Right renal cortex interstitium (tissue), 3 donors: ENCODE measurements around the gene PTPRD. TPM values are rescaled to one million over a fixed set of nuclear protein-coding genes. Genes with fewer than 3 reads are reported as not detected.
A peak's percentile ranks its signal among the peaks of the same experiment; 100 is the strongest.

Source experiments
- DNase-seq, 3 donors: peaks; one replicate each; pipeline ENCODE4 v3.0.0-alpha.2; 2013; ENCODE audit warnings: low read depth in 3 of 3, low spot score in 2 of 3
- polyA plus RNA-seq, 3 donors: library from polyadenylated mRNA; unstranded; fragments of 120-200 nt; gene quantifications; one replicate each; pipeline ENCODE4 v1.2.1, GENCODE V29; 2013; ENCODE audit not compliant: insufficient read length in 3 of 3

PTPRD gene
- polyA plus RNA-seq, 3 donors = 92.4 to 109 (median 101) TPM

DNA sequence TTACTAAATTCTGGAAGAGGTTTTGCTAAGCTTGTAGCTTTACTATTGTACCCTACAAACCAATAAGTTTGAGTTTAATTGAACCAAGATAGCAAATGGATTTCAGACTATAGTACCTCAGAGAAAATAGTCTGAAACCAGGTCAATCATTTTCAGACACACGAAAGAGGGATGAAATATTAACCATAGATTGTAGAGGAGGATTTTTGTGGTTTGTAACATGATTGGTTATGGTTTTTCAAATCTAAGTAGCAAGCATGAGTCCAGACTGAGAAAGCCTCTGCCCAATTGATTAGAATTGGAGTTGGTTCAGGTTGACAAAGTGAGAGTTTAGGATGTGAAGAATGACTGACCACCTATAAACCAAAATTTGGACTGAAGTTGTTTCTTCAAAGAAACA is 2250.6 kb downstream of the PTPRD start:
- no peak for DNase-seq

DNA sequence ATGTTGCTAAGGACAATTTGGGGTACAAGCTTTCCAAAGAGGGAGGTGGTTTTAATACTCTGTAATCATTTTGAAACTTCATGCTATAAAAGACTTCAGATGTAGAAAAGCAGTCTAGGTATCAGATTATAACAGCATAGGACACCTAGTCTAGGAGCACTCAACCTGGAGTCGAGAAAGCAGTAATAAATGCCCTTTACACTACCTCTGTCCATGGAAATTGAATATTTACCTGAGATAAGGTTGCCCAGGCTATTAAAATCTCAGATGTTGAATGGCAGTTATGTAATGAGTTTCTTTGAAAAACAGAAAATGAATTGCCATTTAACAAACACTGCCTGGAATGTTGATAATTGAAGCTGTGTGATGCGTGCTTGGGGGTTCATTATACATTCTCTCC is 2251.4 kb downstream of the PTPRD start:
- no peak for DNase-seq

DNA sequence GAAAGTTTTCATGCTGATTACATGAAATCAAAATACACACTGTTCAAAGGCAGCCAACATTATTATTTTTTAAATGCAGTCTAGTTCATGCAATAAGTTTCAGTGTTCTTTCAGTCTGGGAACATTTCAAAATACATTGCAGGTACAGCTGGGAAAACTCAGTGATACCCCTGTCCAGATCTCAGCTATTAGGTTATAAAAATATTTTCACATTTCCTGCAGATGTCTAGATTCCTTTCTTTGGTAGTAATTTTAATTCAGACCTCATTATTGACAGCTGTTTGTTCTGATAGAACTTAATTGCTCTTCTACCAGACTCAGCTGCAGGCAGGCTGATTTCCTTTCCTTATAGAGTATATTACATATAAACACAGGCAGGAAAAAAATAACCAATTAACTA is 2256.4 kb downstream of the PTPRD start:
- DNase-seq = no peak

DNA sequence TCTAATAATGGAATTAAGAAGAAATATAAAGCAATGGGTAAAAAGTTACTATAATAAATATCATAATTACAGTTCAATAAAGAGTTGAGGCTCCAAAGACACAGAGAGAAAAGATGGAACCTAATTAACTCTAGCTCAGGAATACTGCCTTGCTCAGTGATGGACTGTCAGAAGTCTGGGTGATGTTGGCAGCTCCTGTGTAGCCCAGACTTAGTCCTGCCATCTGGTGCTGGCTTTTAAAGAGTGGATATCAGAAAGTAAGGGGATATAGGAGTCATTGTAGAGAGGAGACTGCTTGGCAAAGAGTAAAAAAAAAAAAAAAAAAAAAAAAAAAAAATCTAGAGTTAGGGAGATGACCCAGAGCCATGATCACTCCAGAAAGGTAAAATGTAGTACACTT is 2261.4 kb downstream of the PTPRD start:
- no peak for DNase-seq

DNA sequence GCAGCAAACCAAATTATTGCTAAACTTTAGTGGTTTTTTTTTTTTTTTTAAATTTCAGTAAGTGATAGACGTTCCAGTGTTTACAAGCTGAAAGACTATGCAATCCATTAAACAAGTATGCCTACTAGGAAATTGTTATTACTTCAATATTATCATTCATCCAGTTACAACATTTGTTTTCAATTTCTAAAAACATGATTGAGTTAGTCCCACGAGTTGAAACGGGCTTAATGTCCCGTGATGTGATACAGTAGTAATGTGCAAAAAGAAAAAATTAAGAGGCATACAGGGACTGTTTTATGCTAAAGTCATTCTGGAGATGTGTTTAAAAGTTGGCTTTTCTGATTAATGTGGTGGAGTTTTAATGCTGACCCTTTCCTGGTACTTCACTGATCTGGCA is 2262.9 kb downstream of the PTPRD start:
- no peak for DNase-seq

DNA sequence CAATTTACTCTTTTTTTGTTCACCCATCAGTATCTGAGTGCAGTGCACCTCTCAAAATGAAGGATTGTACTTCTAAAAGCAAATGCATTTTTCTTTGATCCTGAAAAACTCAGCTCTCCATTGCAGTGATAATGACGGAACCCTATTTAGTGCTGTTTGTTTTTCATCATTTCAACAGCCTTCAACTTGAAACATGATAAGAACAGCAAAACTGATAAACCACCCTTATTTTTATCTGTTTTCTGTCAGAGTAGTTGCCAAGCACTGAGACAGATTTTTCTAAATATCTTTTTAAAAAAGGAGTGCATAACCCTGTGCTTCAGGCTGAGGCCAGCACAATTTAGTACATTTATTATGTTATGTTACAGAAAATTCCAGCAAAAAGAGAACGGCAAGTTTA is 2263.4 kb downstream of the PTPRD start:
- DNase-seq = no peak

DNA sequence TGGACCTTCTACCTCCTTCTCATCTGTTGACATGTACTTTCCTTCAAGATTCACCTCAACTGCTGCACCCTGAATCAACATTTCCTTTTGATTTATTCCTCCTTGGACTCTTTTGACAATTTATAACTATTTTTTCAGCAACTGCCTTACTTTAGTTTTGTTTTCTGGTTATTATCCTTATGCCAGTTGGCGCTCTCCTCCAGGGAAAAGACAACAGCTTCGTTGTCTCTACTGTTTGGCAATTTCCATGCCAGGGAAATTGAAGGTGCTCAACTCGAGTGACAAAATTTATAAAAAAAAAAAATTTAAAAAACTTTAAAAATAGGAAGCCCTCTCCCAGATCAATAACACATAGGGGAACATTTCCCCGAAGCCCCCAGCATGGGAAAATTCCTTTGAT is 2264.0 kb downstream of the PTPRD start:
- DNase-seq = no peak

DNA sequence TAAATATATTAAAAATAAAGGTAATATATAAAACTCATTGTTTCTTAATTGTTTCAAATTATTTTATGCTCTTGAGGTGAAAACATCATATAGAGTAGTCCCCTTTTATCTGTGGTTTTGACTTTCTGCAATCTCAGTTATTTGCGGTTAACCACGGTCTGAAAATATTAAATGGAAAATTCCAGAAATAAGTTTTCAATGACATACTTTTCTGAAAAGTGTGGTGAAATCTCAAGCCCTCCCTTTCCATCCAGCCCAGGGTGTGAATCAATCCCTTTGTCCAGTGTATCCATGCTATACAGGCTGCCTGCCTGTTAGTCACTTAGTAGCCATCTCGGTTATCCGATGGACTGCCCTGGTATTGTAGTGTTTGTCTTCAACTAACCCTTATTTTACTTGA is 2266.5 kb downstream of the PTPRD start:
- DNase-seq = no peak

DNA sequence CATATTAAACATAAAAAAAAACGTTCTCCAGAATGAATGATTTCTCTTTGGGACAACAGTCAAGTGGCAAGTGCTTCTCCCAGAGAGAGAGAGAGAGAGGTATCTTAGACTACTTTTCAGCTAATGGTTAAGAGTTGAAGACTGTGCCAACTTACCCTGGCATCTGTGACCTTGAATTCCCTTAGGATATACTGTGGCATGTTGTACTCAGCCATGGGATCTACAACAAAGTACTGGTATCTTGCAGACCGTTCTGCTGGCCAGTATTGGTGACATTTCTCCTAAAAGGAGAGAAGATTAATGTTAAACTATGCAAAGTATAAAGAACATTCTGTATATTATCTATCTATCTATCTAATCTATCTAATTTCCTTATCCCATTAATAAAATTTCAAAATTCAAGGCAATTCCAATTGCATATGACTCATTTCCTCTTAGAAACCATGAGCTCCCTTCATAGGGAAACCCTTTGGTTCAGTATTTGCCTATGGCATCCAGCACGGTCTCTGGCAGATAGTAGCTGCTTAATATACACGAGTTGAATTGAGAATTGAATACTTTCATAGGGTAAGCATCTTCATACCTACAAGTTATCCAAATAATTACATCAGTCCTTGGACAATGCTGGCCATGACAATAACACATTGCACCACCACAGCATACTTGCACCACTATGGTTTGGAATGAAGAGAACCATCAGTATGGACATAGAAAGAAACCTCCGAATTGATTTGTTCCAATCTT is 2273.9 kb downstream of the PTPRD start:
- no peak for DNase-seq

DNA sequence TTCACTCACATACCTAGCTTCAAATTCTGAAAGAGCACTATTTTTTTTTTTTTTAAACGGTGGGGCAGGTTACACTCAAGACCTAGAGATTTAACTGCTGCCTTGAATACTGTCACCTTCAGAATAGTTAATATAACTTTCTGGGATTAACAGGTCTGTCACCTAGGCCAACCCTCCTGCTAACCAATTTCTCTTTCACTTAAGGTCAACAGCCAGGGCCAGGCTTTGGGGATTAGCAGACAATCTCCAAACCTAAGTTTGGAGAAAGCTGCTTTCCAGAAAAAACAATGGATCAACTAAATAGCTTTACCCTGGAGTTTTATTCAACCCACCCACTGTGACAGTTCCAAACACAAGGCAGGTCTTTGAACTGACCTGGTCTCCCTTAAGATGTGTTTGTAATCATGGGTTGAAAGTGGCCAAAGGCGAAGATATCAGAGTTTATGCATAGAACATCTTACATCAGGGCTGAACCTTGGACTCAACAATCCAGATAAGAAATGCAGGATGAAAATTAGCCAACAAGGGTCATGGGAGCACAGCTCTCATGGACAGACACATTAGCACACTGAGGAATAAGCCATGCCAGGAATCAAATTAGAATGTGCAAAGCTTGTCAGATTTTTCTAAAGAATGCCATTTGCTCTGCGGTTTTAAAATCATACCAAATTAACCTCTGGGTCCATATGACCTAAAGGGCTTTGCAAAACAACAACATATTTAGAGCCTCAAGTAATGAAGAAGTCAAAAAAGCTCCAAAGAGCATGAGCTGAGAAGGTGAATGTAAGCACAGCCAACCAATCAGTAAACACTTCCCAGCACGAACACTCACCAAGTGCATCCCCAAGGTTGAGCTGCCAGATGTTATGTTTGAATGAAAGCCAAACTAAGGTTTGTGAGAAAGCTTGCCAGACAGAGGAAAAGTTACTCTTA is 2274.7 kb downstream of the PTPRD start:
- peak in 1 of 3 donors; percentile 21 for DNase-seq

DNA sequence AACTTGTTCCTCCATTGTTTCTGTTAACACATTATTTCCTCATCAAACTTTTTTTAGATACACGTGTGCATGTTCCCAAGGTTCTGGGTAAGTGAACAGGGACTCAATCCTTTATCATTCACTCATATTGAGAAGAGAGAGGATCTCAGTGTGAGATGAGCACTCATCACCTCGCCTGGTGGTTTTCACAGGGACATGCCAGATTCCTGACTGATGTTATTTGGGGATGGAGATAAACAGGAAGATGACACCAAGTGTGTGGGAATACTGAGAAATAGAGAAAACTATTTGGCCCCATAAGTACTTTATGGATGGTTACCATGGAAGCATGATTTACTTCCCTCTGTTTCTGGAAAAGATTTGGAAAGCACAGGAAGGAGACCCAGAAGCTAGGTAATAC is 2279.9 kb downstream of the PTPRD start:
- DNase-seq = no peak

DNA sequence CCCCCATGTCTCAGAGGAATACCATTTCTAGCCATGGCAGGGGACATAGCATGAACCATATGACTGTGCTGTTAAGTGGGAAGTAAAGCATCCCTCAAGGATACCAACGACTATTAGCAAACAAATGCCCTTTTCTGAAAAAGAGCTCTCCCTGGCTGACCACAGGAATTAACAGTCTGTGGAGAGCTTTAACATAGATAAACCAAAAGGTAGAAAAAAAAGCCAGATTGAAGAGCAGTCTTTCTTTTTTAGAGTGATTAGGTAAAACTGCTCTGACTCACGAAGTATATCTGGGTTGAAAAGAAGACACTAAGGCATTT is 2280.5 kb downstream of the PTPRD start:
- no peak for DNase-seq

DNA sequence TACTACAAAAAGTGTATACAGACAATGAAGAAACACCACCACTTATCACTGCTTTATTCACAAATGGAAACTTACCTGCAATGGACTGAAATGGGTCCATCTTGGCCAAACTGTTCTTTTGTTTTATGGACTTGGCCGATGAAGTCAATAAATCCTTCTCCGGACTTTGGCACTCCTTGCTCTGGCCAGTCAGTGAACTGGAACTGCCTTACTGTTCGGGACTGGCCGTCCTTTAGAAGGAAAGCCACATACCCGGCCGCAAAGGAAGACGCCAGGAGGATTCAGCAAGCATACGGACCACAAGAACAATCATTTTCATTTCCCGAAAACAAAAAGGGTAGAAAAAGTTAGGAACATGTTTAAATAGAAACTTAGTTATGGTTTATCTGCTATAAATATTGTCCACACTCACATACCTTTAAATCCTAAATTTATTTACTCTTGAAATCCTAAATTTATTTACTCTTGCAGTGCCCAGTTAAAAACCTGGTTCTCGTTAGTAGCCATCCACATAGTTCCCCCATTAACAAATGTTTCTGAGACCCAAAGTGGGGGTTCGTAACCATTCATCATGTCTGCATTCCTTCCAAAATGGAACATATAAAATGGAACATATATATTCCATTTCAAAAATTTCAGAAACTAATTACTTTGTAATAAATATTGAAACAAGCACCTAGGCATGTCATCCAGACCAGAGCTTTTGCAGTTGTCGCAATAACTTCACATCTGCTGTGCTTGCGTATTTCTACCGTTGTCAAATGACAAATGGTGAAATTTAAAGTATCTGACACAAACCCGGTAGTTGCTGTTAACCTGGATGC is 2281.1 kb downstream of the PTPRD start:
- no peak for DNase-seq

DNA sequence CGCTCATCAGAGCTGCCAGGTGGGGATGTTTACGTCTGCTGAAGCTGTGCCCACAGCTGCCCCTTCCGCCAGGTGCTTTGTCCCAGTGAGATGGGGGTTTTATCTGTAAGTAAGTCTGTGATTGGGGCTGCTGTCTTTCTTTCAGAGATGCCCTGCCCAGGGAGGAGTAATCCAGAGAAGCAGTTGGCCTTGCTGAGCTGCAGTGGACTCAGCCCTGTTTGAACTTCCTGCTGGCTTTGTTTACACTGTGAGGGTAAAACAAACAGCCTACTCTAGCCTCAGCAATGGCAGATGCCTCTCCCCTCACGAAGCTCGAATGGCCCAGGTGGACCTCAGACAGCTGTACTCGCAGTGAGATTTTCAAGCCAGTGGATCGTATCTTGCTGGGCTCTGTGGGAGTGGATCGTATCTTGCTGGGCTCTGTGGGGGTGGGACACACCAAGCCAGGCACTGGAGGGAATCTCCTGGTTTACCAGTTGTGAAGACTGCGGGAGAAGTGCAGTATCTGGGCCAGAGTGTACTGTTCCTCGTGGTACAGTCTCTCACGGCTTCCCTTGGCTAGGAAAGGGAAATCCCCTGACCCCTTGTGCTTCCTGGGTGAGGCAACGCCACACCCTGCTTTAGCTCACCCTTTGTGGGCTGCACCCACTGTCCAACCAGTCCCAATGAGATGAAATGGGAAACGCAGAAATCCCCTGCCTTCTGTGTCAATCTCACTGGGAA is 2283.1 kb downstream of the PTPRD start:
- DNase-seq = no peak

DNA sequence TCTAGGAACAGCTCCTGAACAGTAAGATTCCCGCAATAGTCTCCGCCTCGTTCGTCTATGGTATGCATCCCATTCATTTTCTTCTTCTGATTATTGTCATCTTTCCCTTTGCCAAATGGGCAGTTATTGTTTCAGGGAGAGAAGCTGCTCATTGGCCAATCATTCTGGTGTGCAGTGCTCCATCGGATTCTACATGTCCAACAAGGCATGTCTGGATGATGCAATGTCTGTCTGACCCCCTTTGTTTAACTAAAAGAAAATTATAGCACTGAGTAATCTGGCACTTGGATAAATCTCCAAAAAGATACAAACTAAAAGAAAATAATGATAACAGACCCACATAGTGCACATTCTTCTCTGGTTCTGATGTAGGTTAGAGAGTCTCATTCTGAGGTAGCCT is 2297.6 kb downstream of the PTPRD start:
- DNase-seq = no peak

DNA sequence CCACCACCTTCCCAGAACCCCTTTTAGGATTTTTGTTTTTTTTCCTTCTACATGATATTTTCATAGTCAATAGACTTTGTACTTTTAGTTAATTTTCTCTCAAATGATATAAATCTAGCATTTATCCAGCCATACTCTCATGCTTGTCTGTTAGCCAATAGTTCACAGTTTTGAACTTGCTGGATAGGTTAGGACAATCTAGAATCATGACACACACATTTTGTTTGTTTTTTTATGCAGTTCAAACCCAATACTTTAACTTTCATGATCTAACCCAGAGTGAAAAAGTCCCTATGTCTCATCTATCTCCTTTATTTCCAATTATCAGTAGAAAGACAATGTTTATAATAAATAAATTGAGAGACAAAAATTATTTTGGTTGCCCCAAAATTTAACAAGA is 2303.5 kb downstream of the PTPRD start:
- DNase-seq = no peak

DNA sequence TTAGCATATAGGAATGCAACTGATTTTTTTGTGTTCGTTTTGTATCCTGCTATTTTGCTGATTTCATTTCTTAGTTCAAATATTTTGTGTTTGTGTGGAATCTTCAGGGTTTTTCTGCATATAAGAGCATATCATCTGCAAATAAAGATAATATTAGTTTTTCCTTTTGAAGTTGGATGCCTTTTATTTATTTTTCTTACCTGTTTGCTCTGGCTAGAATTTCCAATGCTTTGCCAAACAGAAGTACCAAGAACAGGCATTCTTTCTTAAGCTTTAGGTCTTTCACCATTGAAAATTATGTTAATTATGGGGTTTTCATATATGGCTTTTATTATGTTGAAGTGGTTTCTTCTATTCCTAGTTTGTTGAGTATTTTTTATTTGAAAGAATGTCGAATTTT is 2308.1 kb downstream of the PTPRD start:
- DNase-seq = no peak

DNA sequence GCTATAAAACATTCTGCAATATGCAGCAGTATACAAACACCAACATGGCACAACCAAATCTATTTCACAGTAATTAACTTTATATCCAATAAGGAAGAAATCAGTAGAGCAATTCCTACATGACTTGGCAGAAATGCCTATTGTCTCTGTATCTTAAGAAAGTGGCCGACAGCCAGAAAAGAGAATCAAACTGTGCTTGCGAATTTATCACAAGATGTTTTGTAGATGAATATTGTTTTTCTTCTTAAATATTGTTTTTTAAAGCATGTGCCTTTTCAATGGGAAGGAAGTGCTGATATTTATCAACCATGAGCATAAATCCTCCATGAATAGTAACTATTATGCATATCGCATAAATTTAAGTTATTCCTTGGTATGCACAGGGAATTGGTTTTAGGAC is 2311.5 kb downstream of the PTPRD start:
- DNase-seq = no peak

DNA sequence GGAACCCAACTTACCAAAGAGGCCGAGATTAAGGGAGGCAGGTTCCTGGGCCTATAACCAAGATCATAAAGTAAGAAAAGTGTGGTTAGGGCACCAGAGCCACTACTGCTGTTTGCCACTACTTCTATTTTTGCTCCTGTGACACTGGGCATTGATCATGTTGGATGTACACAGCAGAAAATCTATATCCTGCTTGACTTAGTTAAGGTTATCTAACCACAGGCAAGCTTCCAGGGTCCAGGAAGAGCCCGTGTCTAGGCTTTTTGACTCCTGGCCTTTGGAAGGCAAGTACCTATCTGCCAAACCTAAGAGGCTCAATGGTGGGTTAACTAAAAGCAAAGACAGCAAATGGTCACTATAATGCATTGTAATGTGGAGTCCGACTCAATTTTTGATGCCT is 2315.8 kb downstream of the PTPRD start:
- no peak for DNase-seq

DNA sequence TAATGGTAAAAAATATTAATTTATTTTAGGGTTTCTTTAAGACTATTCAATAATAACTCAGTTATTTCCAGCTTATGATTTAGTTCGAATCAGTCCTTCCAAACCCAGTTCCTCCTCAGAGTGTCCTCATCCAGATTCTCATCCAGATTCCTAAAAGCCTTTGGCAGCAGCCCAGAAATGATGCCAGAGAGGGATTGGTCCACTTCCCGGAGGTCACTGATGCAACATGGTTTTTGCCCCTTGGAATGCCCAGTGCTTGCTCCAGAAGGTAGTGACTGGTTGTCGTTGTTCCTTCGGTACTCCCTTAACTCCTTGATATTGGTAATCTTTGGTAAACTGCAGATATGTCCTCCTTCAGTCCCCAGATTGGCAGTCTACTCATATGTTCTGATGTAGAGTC is 2320.1 kb downstream of the PTPRD start:
- DNase-seq = no peak

DNA sequence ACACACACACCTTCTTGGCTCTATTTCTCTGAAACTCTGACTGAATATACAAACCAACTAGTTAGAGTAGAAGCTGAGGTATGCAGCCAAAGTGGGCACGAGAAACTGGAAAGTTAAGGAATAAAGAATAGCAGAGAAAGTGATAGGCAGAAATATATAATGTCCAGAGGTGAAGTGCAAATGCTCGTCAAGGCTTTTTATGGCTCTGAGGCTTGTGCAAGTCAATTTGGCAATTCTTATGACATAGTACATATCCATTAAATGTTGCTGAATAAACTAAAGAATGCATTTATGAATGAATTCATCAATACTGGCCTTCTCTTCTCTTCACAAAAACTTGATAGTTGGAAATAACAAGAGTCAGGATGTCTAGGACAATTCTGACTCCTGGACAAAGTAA is 2323.1 kb downstream of the PTPRD start:
- no peak for DNase-seq
